ENCODE results near the gene EDRF1.
A peak's percentile ranks its signal among the peaks of the same experiment; 100 is the strongest.

Gene EDRF1

GRCh38 chr10:125699562-125700143 lies 19.9 kb upstream of the EDRF1 start:
- no peak overlapping the region for H3K27ac ChIP-seq (ENCODE audit: extremely low read depth, low read depth, low read length)
- peaks cover 10% of the 10 kb centered on the region; the same call in 1 of the 2 replicates for H3K4me1 ChIP-seq (ENCODE audit: control insufficient read depth, insufficient read depth, low read length)
- ChIA-PET POLR2A (no interaction called here), CTCF (interaction anchor here (0.6 to 1.9 kb wide), 3 partner anchors 38 to 691 kb away, joined by 3 to 5 read pairs (median 3); no protein-coding TSS in a partner anchor)
- TF ChIP-seq ZNF664 (tag by site-specific recombination; IDR thresholded peaks at IDR 0.05) (peak; percentile 59; the same call in 1 of the 2 replicates), ZNF19 (tag by site-specific recombination; IDR thresholded peaks at IDR 0.05; ENCODE audit: low read depth) (no peak)
- no peak overlapping the region for H3K4me3 ChIP-seq (ENCODE audit: low read depth, low read length)
- no peaks in the 10 kb centered on the region for H3K36me3 ChIP-seq (ENCODE audit: control insufficient read depth in 2 of 2, insufficient read depth in 1 of 2, low read length in 2 of 2)
- no peaks in the 10 kb centered on the region for H3K9me3 ChIP-seq (ENCODE audit: control insufficient read depth, insufficient read depth, low read depth, low read length)

GRCh38 chr10:125700355-125700911 lies 19.1 kb upstream of the EDRF1 start:
- ChIA-PET CTCF (interaction anchor here (0.6 to 1.9 kb wide), 8 partner anchors 39 to 960 kb away, joined by 3 to 5 read pairs (median 4); no protein-coding TSS in a partner anchor), POLR2A (no interaction called here)
- no peaks in the 10 kb centered on the region for H3K36me3 ChIP-seq (ENCODE audit: control insufficient read depth in 2 of 2, insufficient read depth in 1 of 2, low read length in 2 of 2)
- H3K9me3 ChIP-seq (ENCODE audit: control insufficient read depth, insufficient read depth, low read depth, low read length): no peaks in the 10 kb centered on the region
- no peak overlapping the region for H3K4me3 ChIP-seq (ENCODE audit: low read depth, low read length)
- no peak overlapping the region for H3K27ac ChIP-seq (ENCODE audit: extremely low read depth, low read depth, low read length)
- H3K4me1 ChIP-seq (ENCODE audit: control insufficient read depth, insufficient read depth, low read length): peaks cover 3% of the 10 kb centered on the region; the same call in 1 of the 2 replicates
- peak; percentile 84 for TF ChIP-seq SCRT2 (tag by site-specific recombination; IDR thresholded peaks at IDR 0.05)
- TF ChIP-seq SCRT1 (tag by site-specific recombination; IDR thresholded peaks at IDR 0.05; ENCODE audit: borderline replicate concordance): peak; percentile 86; the same call in 1 of the 2 replicates
- TF ChIP-seq ZNF645 (tag by site-specific recombination; IDR thresholded peaks at IDR 0.05): no peak
- peak; percentile 55 for TF ChIP-seq PRDM6 (tag by site-specific recombination; IDR thresholded peaks at IDR 0.05)
- TF ChIP-seq ZNF654 (tag by site-specific recombination; IDR thresholded peaks at IDR 0.05; ENCODE audit: low read depth): peak; percentile 89
- peak; percentile 45 for TF ChIP-seq CTCF (tag by site-specific recombination; IDR thresholded peaks at IDR 0.05)
- no peak for TF ChIP-seq ZNF560 (tag by site-specific recombination; IDR thresholded peaks at IDR 0.05; ENCODE audit: borderline replicate concordance)

- POLR2A ChIA-PET: interaction anchor here (1.3 to 2.7 kb wide), 2 partner anchors 12 to 115 kb away, joined by 3 to 14 read pairs; partner anchors contain the start of genes BCCIP, EDRF1 and UROS
- Histone ChIP-seq H3K9me3 (ENCODE audit: control insufficient read depth, insufficient read depth, low read depth, low read length) (no peaks in the 10 kb centered on the region), H3K36me3 (ENCODE audit: control insufficient read depth in 2 of 2, insufficient read depth in 1 of 2, low read length in 2 of 2) (no peaks in the 10 kb centered on the region), H3K4me3 (ENCODE audit: low read depth, low read length) (no peak overlapping the region), H3K4me1 (ENCODE audit: control insufficient read depth, insufficient read depth, low read length) (peaks cover 36% of the 10 kb centered on the region), H3K27ac (ENCODE audit: extremely low read depth, low read depth, low read length) (peak overlapping the region; percentile 59; the same call in 1 of the 2 replicates)
- CTCF ChIA-PET: interaction anchor here (0.7 to 1.5 kb wide), 3 partner anchors 14 to 35 kb away, joined by 3 to 5 read pairs (median 3); no protein-coding TSS in a partner anchor
- peak; percentile 72 for TF ChIP-seq TRIM28 (IDR thresholded peaks at IDR 0.05; ENCODE audit: borderline replicate concordance, low read length)
- peak; percentile 99 for TF ChIP-seq FEZF1 (tag by site-specific recombination; IDR thresholded peaks at IDR 0.05)
- TF ChIP-seq HIC1 (tag by site-specific recombination; IDR thresholded peaks at IDR 0.05): peak; percentile 61; the same call in 1 of the 2 replicates
- no peak for TF ChIP-seq ZNF280C (tag by site-specific recombination; IDR thresholded peaks at IDR 0.05)
- 0 out of 2 replicates have a peak, but pooled peaks have one; percentile 18 for TF ChIP-seq ZIC2 (tag by site-specific recombination; IDR thresholded peaks at IDR 0.05)
- TF ChIP-seq ZNF629 (tag by site-specific recombination; IDR thresholded peaks at IDR 0.05): peak; percentile 39; the same call in 1 of the 2 replicates
- 0 out of 2 replicates have a peak, but pooled peaks have one; percentile 42 for TF ChIP-seq BCL11A (tag by site-specific recombination; IDR thresholded peaks at IDR 0.05; ENCODE audit: low read depth)
These were observed 11.7 kb upstream of the EDRF1 start for GRCh38 chr10:125707541-125708468.

Data from HEK293 (cell line).